ENCODE data around the gene TXNDC17.
"Not testable (repeated sequence)": the region's sequence is repeated elsewhere in the genome, so short reads cannot be mapped to it uniquely, and the experiment has no call there.

The TXNDC17 gene

DNA sequence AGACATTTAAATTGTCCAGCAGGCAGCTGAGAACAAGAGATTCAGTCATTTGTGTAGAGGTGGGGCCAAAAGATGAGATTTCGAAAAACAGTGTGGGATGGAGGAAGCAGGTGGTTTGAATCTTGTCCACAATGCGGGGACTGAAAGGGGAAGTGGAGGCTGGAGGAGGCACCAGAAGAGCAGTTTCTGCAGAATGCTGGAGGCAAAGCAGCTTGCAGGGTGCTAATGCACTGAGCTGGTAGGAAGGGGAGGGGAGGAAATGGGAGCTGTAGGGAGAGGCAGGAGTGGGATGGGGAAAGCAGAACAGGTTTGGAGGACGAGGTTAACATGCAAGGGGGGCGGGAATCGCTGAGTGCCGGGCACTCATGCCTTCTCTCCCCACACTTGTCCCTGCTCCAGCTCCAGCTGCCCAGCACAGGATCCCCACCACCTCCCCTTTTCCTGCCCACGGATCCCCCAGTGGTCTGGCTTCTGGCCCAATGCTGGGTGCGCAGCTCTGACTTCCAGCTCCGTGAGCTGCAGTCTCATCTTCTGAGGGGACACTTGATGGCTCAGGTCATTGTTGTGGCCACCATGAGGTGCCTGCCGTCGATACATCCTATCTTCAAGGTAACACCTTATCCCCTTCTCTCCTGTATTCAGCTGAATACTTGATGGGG lies 20.1 kb downstream of the TXNDC17 start:
- H3K4me3 ChIP-seq (replicated peaks; ENCODE audit: low read depth, low read length), result peak overlapping the region; percentile 41
- no peaks in the 10 kb centered on the region for H3K27me3 ChIP-seq (replicated peaks; ENCODE audit: control insufficient read depth, insufficient read depth, low read length)
- no peaks in the 10 kb centered on the region for H3K36me3 ChIP-seq (ENCODE audit: control insufficient read depth, insufficient read depth, low read length)
- TF ChIP-seq, protein P1, sequence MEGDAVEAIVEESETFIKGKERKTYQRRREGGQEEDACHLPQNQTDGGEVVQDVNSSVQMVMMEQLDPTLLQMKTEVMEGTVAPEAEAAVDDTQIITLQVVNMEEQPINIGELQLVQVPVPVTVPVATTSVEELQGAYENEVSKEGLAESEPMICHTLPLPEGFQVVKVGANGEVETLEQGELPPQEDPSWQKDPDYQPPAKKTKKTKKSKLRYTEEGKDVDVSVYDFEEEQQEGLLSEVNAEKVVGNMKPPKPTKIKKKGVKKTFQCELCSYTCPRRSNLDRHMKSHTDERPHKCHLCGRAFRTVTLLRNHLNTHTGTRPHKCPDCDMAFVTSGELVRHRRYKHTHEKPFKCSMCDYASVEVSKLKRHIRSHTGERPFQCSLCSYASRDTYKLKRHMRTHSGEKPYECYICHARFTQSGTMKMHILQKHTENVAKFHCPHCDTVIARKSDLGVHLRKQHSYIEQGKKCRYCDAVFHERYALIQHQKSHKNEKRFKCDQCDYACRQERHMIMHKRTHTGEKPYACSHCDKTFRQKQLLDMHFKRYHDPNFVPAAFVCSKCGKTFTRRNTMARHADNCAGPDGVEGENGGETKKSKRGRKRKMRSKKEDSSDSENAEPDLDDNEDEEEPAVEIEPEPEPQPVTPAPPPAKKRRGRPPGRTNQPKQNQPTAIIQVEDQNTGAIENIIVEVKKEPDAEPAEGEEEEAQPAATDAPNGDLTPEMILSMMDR (IDR thresholded peaks at IDR 0.05; ENCODE audit: insufficient read depth, low read length, poor library complexity, severe bottlenecking), result no peak
- DNase-seq (ENCODE audit: extremely low read depth, insufficient read length), result peak; percentile 39

DNA sequence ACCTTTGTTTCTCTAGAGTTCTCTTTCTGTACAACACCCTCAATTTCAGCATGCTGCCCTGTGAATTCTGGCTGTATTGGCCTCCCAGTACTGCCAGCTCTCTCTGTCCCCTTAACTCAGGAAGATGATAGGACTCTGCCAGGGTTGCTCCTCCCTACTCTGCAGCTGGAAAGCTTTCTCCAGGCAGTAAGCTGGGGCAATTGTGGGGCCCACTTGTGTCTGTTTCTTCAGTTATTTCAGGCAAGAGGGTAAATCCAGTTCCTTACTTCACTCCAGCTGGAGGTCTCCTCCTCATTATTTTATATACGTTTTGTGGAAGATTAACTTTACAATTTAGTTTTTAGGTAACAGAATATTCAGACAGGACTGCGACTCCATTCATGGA lies 20.6 kb downstream of the TXNDC17 start:
- H3K36me3 ChIP-seq (ENCODE audit: control insufficient read depth, insufficient read depth, low read length), result no peaks in the 10 kb centered on the region
- H3K4me3 ChIP-seq (replicated peaks; ENCODE audit: low read depth, low read length), result no peak overlapping the region
- DNase-seq (ENCODE audit: extremely low read depth, insufficient read length), result no peak
- H3K27me3 ChIP-seq (replicated peaks; ENCODE audit: control insufficient read depth, insufficient read depth, low read length), result no peaks in the 10 kb centered on the region
- TF ChIP-seq, protein P1 (IDR thresholded peaks at IDR 0.05; ENCODE audit: insufficient read depth, low read length, poor library complexity, severe bottlenecking), result no peak

DNA sequence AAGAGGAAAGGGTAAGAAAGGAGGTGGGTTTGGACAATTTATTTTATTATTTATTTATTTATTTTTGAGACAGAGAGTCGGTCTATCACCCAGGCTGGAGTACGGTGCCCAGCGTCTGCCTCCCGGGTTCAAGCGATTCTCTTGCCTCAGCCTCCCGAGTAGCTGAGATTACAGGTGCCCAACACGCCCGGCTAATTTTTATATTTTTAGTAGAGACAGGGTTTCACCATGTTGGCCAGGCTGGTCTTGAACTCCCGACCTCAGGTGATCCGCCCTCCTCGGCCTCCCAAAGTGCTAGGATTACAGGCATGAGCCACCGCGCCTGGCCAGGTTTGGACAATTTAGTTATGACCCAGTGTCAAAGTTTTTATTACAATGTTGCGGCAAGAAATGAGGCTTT lies 22.3 kb downstream of the TXNDC17 start:
- not testable (repeated sequence) for H3K27me3 ChIP-seq (replicated peaks; ENCODE audit: control insufficient read depth, insufficient read depth, low read length); DNase-seq (ENCODE audit: extremely low read depth, insufficient read length); H3K36me3 ChIP-seq (ENCODE audit: control insufficient read depth, insufficient read depth, low read length); H3K4me3 ChIP-seq (replicated peaks; ENCODE audit: low read depth, low read length)

DNA sequence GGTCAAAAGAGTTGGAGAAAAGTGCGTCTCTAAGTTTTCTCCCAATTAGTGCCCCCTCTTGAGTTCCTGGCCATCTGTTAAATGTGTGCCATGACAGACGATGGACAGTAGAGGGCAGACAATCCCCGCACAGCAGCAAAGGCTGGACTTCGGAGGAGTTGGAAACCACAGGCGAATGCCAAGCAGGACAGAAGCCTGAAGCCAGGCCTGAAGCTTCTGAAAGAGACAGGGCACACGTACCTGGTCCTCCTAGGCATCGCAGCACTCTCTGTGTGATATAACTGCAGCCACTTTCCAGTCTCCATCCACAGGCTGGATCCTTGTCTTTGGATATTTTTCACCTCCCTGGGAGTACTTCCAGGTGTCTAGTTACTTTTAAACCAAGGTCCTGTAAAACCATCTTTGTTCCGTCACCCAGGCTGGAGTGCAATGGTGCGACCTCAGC lies 25.2 kb downstream of the TXNDC17 start:
- H3K4me3 ChIP-seq (replicated peaks; ENCODE audit: low read depth, low read length), result no peak overlapping the region
- H3K36me3 ChIP-seq (ENCODE audit: control insufficient read depth, insufficient read depth, low read length), result no peaks in the 10 kb centered on the region
- TF ChIP-seq, protein P1 (IDR thresholded peaks at IDR 0.05; ENCODE audit: insufficient read depth, low read length, poor library complexity, severe bottlenecking), result peak; percentile 91
- DNase-seq (ENCODE audit: extremely low read depth, insufficient read length), result peak; percentile 31
- H3K27me3 ChIP-seq (replicated peaks; ENCODE audit: control insufficient read depth, insufficient read depth, low read length), result no peaks in the 10 kb centered on the region

DNA sequence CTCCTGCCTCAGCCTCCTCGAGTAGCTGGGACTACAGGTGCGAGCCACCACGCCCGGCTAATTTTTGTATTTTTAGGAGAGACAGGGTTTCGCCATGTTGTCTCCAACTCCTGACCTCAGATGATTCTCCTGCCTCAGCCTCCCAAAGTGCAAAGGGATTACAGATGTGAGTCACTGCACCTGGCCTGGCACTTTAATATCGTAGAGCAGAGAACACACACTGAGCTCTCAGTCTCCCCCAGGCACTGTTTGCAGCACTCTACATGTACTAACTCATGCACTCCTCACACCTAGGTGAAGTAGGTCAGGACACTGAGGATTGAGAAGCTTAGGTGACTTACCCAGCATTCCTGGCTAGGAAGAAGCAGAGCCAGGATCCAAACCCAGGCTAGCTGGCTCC lies 25.7 kb downstream of the TXNDC17 start:
- TF ChIP-seq, protein P1 (IDR thresholded peaks at IDR 0.05; ENCODE audit: insufficient read depth, low read length, poor library complexity, severe bottlenecking), result no peak
- DNase-seq (ENCODE audit: extremely low read depth, insufficient read length), result no peak

DNA sequence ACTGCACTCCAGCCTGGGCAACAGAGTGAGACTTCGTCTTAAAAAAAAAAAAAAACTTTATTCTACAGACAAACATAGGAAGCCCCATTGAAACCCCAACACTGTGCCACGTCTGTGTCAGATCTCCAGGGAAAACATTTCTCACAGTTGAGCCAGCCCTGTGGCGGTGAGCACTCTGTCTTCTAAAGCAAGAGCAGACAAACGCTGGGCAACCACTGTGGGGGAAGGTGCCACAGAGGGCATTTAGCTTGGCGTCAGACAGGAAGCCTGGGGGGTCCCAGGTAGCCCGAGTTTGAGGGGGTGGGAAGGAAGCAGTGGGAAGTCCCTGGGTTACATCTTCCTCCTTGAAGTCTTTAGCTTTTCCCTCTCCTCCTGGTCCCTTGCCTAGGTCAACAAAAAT lies 26.7 kb downstream of the TXNDC17 start:
- H3K36me3 ChIP-seq (ENCODE audit: control insufficient read depth, insufficient read depth, low read length), result no peaks in the 10 kb centered on the region
- no peaks in the 10 kb centered on the region for H3K27me3 ChIP-seq (replicated peaks; ENCODE audit: control insufficient read depth, insufficient read depth, low read length)
- TF ChIP-seq, protein P1 (IDR thresholded peaks at IDR 0.05; ENCODE audit: insufficient read depth, low read length, poor library complexity, severe bottlenecking), result no peak
- H3K4me3 ChIP-seq (replicated peaks; ENCODE audit: low read depth, low read length), result no peak overlapping the region
- no peak for DNase-seq (ENCODE audit: extremely low read depth, insufficient read length)

More for the DNA sequence above, 25.7 kb downstream of the TXNDC17 start:
- Histone ChIP-seq H3K36me3 (ENCODE audit: control insufficient read depth, insufficient read depth, low read length) (no peaks in the 10 kb centered on the region), H3K4me3 (replicated peaks; ENCODE audit: low read depth, low read length) (no peak overlapping the region), H3K27me3 (replicated peaks; ENCODE audit: control insufficient read depth, insufficient read depth, low read length) (no peaks in the 10 kb centered on the region)

Measured in GM06990 (cell line).